IPS-NIHi7 (cell line): ENCODE measurements around the gene RHOD.

ENCODE experiments used
- DNase-seq: peaks from one replicate; pipeline ENCODE4 v3.0.0; 2012; ENCODE audit warnings: mixed read lengths; ENCODE audit errors: extremely low spot score

Gene RHOD

DNA sequence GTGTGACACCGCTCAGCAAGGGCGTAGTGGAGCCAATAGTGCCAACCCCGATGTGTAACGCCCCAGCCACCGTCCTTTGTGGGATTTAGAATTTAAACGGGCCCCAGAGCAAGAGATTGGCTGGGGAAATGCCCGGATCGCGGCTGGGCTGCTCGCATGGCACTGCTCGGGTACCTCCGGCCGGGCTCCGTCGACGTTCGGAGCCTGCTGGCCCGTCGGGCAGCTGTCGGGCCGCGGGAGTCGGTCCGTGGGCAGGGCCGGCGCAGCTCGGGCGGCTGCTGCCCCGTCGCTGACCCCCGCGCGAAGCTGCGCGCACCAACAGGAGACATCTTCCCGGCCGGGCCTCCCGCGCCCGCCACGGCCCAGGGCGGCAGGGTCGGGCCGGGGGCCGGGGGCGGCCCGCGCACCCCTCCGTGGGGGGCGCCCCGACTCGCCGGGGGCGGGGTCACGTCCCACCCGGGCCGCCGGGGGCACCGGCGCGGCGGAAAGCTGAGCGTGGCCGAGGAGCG lies 61.1 kb downstream of the RHOD start:
- peak; percentile 44 for DNase-seq

DNA sequence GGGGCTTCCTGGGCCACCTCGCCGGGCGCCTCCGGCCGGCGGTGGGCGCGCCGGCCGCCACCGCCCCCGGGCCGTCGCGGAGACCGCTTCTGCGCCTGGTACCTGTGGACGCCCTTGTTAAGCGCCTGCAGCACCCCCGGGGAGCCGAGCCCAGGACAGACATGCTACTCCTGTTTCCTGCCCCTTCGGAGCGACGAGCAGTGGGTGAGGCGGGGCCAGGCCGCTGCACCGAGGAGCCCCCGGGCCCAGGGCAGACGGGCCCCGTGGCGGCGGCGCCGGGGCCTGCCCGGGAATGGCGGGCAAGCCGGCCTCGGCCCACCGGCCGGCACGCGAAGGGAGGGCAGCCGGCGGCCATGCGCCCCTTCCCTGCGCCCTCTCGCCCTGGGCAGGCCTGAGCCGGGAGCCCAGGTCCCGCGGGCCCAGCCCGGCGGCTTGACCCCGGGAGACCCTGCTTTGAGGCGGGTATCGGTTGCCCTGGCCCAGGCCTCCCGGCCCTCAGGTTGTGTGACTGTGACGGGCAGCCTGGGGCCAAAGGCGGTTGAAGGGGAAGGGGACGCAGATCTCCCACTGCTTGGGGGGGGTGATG lies 61.6 kb downstream of the RHOD start:
- peak; percentile 58 for DNase-seq

GRCh38 chr11:67118801-67119584 lies 62.3 kb downstream of the RHOD start, which contains the start of gene KDM2A:
KDM2A (plus strand) TSS chr11:67119263; CDS start chr11:67121317, 2,054 bp downstream.
- DNase-seq, result peak; percentile 99

- peak; percentile 44 for DNase-seq
These were observed 63.1 kb downstream of the RHOD start for GRCh38 chr11:67119585-67120391.

DNA sequence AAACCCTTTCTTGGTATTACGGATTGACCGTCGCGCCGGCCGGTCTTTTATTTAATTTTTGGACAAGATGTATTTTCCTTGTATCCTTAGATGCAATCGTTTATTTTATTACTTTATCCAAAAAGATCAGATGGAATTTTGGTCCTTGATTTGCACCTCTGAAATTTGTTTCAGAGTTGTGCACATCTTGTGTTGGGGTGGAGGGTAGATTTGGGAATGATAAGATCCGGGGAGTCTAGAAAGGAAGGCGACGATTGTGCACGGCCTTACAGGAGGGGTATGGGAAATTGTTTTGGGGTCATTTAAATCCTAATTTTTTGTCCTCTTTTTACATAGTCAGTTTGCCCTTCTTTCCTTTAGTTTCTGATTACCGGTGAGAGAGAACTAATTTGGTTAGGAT lies 63.8 kb downstream of the RHOD start:
- no peak for DNase-seq

DNA sequence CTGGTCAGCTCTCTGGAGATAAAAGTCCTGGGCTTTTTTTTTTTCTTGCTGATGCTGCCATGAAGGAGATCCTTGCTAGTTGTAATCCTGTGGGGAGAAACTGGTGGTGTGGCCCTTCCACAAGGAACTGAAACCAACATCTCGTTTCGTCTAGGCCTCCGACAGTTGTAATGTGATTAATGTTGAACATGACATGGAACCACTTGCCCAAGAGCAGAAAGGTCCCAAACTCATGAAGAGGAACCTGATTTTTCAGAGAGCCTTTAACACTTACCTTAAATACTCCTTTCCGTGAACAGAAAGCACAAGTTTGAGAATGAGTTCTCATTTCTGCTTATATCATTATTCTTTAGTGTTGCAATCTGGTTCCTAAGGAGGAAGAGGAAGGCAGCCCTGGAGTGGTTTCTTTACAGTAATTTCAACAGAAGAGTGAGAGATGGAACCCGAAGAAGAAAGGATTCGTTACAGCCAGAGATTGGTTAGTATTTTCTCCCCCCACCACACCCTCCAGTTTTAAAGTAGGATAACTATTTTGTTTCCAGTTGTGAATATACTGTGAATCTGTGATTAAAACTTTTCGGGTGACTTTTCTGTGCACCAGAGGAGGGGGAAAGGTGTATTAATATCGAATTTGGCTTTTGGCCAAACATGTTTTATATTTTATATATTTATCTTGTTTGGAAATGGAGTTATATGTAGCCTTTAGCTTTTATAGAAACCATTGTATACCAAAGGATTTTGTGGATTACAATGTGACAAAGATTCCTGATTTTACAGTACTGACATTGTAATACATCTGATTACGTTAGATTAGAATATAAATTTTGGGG lies 64.4 kb downstream of the RHOD start:
- no peak for DNase-seq
